SKM-1 treated with dmso at 0.1 percent for 144 hours (cell line): ENCODE results near the gene SLC22A31.
A peak's percentile ranks its signal among the peaks of the same experiment; 100 is the strongest.
"Not testable (repeated sequence)": the region's sequence is repeated elsewhere in the genome, so short reads cannot be mapped to it uniquely, and the experiment has no call there.

Experiments
- DNase-seq: peaks from one replicate; lab custom pipeline; 2025; ENCODE audit not compliant: unreplicated experiment; lab: John Stamatoyannopoulos, UW

The SLC22A31 gene

GRCh38 chr16:89200124-89200849 is at the start of gene SLC22A31:
TSS of gene SLC22A31 (minus strand) at chr16:89200537. CDS start at chr16:89200501, 36 bp downstream.
- no peak for DNase-seq

GRCh38 chr16:89248196-89248982 is 48.1 kb upstream of the SLC22A31 start:
- DNase-seq = no peak

GRCh38 chr16:89247734-89248075 is 47.4 kb upstream of the SLC22A31 start:
- DNase-seq = not testable (repeated sequence)

GRCh38 chr16:89246903-89247733 is 46.8 kb upstream of the SLC22A31 start:
- peak; percentile 75 for DNase-seq

GRCh38 chr16:89246383-89246902 is 46.1 kb upstream of the SLC22A31 start:
- no peak for DNase-seq

- DNase-seq = no peak
Observed at GRCh38 chr16:89244754-89245153, 44.4 kb upstream of the SLC22A31 start.

GRCh38 chr16:89244264-89244663 is 43.9 kb upstream of the SLC22A31 start:
- not testable (repeated sequence) for DNase-seq

GRCh38 chr16:89243664-89244063 is 43.3 kb upstream of the SLC22A31 start:
- no peak for DNase-seq

- DNase-seq = no peak
Observed at GRCh38 chr16:89242795-89243200, 42.5 kb upstream of the SLC22A31 start.

GRCh38 chr16:89241187-89242007 is 41.1 kb upstream of the SLC22A31 start:
- peak; percentile 87 for DNase-seq

GRCh38 chr16:89237733-89238132 is 37.4 kb upstream of the SLC22A31 start:
- DNase-seq = no peak

- DNase-seq = peak; percentile 76
Observed at GRCh38 chr16:89233678-89234490, 33.5 kb upstream of the SLC22A31 start.

- no peak for DNase-seq
Observed at GRCh38 chr16:89232107-89232506, 31.8 kb upstream of the SLC22A31 start.

GRCh38 chr16:89230255-89230654 is 29.9 kb upstream of the SLC22A31 start:
- no peak for DNase-seq

- DNase-seq = no peak
Observed at GRCh38 chr16:89224665-89225064, 24.3 kb upstream of the SLC22A31 start.

GRCh38 chr16:89222931-89223330 is 22.6 kb upstream of the SLC22A31 start:
- no peak for DNase-seq

- DNase-seq = no peak
Observed at GRCh38 chr16:89221604-89222003, 21.3 kb upstream of the SLC22A31 start.

GRCh38 chr16:89219365-89219764 is 19.0 kb upstream of the SLC22A31 start:
- no peak for DNase-seq

- peak; percentile 66 for DNase-seq
Observed at GRCh38 chr16:89217388-89218191, 17.3 kb upstream of the SLC22A31 start, which contains the start of gene ZNF778. TSS of gene ZNF778 (plus strand) at chr16:89217703. CDS start at chr16:89221128, 3,425 bp downstream.
